Measurements from ENCODE around the gene CACNA2D2. TPM values are rescaled to one million over a fixed set of nuclear protein-coding genes. Genes with fewer than 3 reads are reported as not detected.

The CACNA2D2 gene
- total and polyA plus RNA-seq, 2 of the 4 experiments (the other 2 are of a cell fraction): 0.15 TPM; not detected in 1

- no peak overlapping the region for H3K56ac ChIP-seq (ENCODE audit: extremely low read depth, insufficient read depth, low read length)
- H3K18ac ChIP-seq (ENCODE audit: low read depth, low read length): no peak overlapping the region
- H3K4me3 ChIP-seq (ENCODE audit: insufficient read depth, low read depth, low read length): no peak overlapping the region
- H3K36me3 ChIP-seq (ENCODE audit: control insufficient read depth, insufficient read depth, low read length): no peaks in the 10 kb centered on the region
- peaks cover 55% of the 10 kb centered on the region for H3K27me3 ChIP-seq (ENCODE audit: control insufficient read depth, insufficient read depth, low read length)
- no peaks in the 10 kb centered on the region for H3K4me1 ChIP-seq (ENCODE audit: control insufficient read depth, insufficient read depth, low read length)
- DNase-seq (no peak), ATAC-seq (ENCODE audit: low read depth) (no peak)
- no peak for TF ChIP-seq POLR2A (IDR thresholded peaks at IDR 0.05; ENCODE audit: low read depth, low read length)
- no peak for TF ChIP-seq CEBPB (IDR thresholded peaks at IDR 0.05; ENCODE audit: low read depth, low read length)
- TF ChIP-seq CTCF (conservative IDR thresholded peaks at IDR 0.05; ENCODE audit: low read depth, low read length): no peak
- TF ChIP-seq MAZ (IDR thresholded peaks at IDR 0.05; ENCODE audit: borderline replicate concordance, low read depth, low read length): no peak
- TF ChIP-seq RAD21 (IDR thresholded peaks at IDR 0.05; ENCODE audit: low read length): no peak
- TF ChIP-seq RFX5 (IDR thresholded peaks at IDR 0.05; ENCODE audit: low read depth, low read length): no peak
- no peak overlapping the region for H4K8ac ChIP-seq (ENCODE audit: low read depth in 2 of 2, low read length in 2 of 2)
- no peak overlapping the region for H2BK15ac ChIP-seq (ENCODE audit: low read depth, low read length)
- H4K91ac ChIP-seq (ENCODE audit: insufficient read depth, low read depth, low read length): no peak overlapping the region
- no peaks in the 10 kb centered on the region for H3K9me1 ChIP-seq (ENCODE audit: insufficient read depth, low read length)
- H3K4me2 ChIP-seq (ENCODE audit: low read depth, low read length): no peak overlapping the region
- no peak overlapping the region for H3K4ac ChIP-seq (ENCODE audit: low read depth, low read length)
- no peak overlapping the region for H3K23ac ChIP-seq (ENCODE audit: low read depth, low read length)
- WGBS, 2 experiments (ENCODE audit: extremely low coverage in 2 of 2, insufficient read length in 1 of 2): 40% methylated on average over 1 of the region's 5 CpGs; no CpG with 5 or more reads in 1 of the 2 experiments
- no peak overlapping the region for H2BK20ac ChIP-seq (ENCODE audit: low read depth, low read length)
- H3K79me1 ChIP-seq (ENCODE audit: low read depth in 1 of 2, low read length in 2 of 2): no peaks in the 10 kb centered on the region
- H4K5ac ChIP-seq (ENCODE audit: low read depth, low read length): no peak overlapping the region
- H2BK120ac ChIP-seq (ENCODE audit: low read depth, low read length): no peak overlapping the region
- H2BK5ac ChIP-seq (ENCODE audit: low read depth, low read length, poor library complexity, severe bottlenecking): no peak overlapping the region
- no peak overlapping the region for H3K27ac ChIP-seq (ENCODE audit: insufficient read depth, low read length)
- ChIA-PET POLR2A (ENCODE audit: unreplicated experiment) (no interaction called here), CTCF (no interaction called here)
- in situ Hi-C loops (cut with MboI; ENCODE audit: low sequenced_read_pairs): no loop called here
- no peaks in the 10 kb centered on the region for H3K9me3 ChIP-seq (ENCODE audit: control insufficient read depth, insufficient read depth, low read length)
- H2AK9ac ChIP-seq (replicated peaks; ENCODE audit: low read depth, low read length, poor library complexity): no peak overlapping the region
- dilution Hi-C loops (cut with HindIII; ENCODE audit: low sequenced_read_pairs, unreplicated experiment): no loop called here
- H2AFZ ChIP-seq (replicated peaks; ENCODE audit: low read length, poor library complexity): no peak overlapping the region
- no TSS peak for BruUV-seq (replicated peaks)
- H3K14ac ChIP-seq (replicated peaks; ENCODE audit: low read depth, low read length): no peak overlapping the region
- intact Hi-C loops (cut with micrococcal nuclease): no loop called here
- no peaks in the 10 kb centered on the region for H4K20me1 ChIP-seq (ENCODE audit: insufficient read depth, low read length)
- no peak overlapping the region for H3K9ac ChIP-seq (ENCODE audit: low read depth, low read length)
- H2AK5ac ChIP-seq (ENCODE audit: low read depth, low read length): no peak overlapping the region
Observed at GRCh38 chr3:50393061-50393460, 110.4 kb downstream of the CACNA2D2 start.
